ENCODE data around the gene SUPV3L1.

DNA sequence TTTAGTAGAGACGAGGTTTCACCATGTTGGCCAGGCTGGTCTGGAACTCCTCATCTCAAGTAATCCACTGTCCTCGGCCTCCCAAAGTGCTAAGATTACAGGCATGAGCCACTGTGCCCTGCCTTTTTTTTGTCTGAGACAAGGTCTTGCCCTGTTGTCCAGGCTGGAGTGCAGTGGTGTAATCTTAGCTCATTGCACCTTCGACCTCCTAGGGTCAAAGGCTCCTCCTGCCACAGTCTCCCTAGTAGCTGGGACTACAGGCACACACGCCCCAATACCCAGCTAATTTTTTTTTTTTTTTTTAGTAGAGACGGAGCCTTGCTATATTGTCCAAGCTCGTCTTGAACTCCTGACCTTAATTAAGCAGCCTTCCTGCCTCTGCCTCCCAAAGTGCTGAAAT is 26.8 kb upstream of the SUPV3L1 start:
- no peak for TF ChIP-seq EP300 (IDR thresholded peaks at IDR 0.05; ENCODE audit: borderline replicate concordance)
- no peak for TF ChIP-seq CEBPB (IDR thresholded peaks at IDR 0.05)
- TF ChIP-seq RAD21 (IDR thresholded peaks at IDR 0.05; ENCODE audit: low read depth), result no peak
- TF ChIP-seq, protein P1, sequence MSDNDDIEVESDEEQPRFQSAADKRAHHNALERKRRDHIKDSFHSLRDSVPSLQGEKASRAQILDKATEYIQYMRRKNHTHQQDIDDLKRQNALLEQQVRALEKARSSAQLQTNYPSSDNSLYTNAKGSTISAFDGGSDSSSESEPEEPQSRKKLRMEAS (IDR thresholded peaks at IDR 0.05), result no peak

All from Ishikawa (cell line).